ENCODE measurements around the gene A1BG. TPM values are rescaled to one million over a fixed set of nuclear protein-coding genes. Genes with fewer than 3 reads are reported as not detected.
A peak's percentile ranks its signal among the peaks of the same experiment; 100 is the strongest.
"Not testable (repeated sequence)": the region's sequence is repeated elsewhere in the genome, so short reads cannot be mapped to it uniquely, and the experiment has no call there.

A1BG gene
- total RNA-seq, 2 donors from 2014 or later = 3.6 to 4.7 TPM

GRCh38 chr19:58311345-58311865, 41.9 kb downstream of the A1BG start:
- no peaks in the 10 kb centered on the region for H3K9me3 ChIP-seq
- no peak overlapping the region for H3K4me3 ChIP-seq
- no peak for TF ChIP-seq CTCF (IDR thresholded peaks at IDR 0.05)
- no peaks in the 10 kb centered on the region for H3K27me3 ChIP-seq
- H3K4me1 ChIP-seq = no peaks in the 10 kb centered on the region
- no peak overlapping the region for H3K27ac ChIP-seq
- intact Hi-C loops (cut with DNase I) = no loop called here
- no peaks in the 10 kb centered on the region for H3K36me3 ChIP-seq
- no peak for DNase-seq
- no peak overlapping the region for H3K9ac ChIP-seq (ENCODE audit: low read depth in 2 of 2, low read length in 2 of 2)

- H3K4me3 ChIP-seq; intact Hi-C loops (cut with DNase I); H3K9ac ChIP-seq (ENCODE audit: low read depth in 2 of 2, low read length in 2 of 2); DNase-seq; H3K27ac ChIP-seq; H3K36me3 ChIP-seq; H3K4me1 ChIP-seq; H3K27me3 ChIP-seq; H3K9me3 ChIP-seq: not testable (repeated sequence)
These were observed 42.6 kb downstream of the A1BG start for GRCh38 chr19:58310685-58311084.

GRCh38 chr19:58307736-58308135, 45.6 kb downstream of the A1BG start:
- no peaks in the 10 kb centered on the region for H3K4me1 ChIP-seq
- H3K27me3 ChIP-seq = no peaks in the 10 kb centered on the region
- H3K36me3 ChIP-seq = no peaks in the 10 kb centered on the region
- no peak overlapping the region for H3K27ac ChIP-seq
- no peak overlapping the region for H3K4me3 ChIP-seq
- no peak for TF ChIP-seq CTCF (IDR thresholded peaks at IDR 0.05)
- H3K9ac ChIP-seq (ENCODE audit: low read depth in 2 of 2, low read length in 2 of 2) = no peak overlapping the region
- intact Hi-C loops (cut with DNase I) = no loop called here
- no peaks in the 10 kb centered on the region for H3K9me3 ChIP-seq
- no peak for DNase-seq

GRCh38 chr19:58305932-58306323, 47.4 kb downstream of the A1BG start:
- Histone ChIP-seq H3K9me3 (no peaks in the 10 kb centered on the region), H3K9ac (ENCODE audit: low read depth in 2 of 2, low read length in 2 of 2) (peak overlapping the region; percentile 93 to 97), H3K4me1 (no peaks in the 10 kb centered on the region), H3K27ac (peak overlapping the region; percentile 75), H3K27me3 (no peaks in the 10 kb centered on the region), H3K36me3 (no peaks in the 10 kb centered on the region), H3K4me3 (peak overlapping the region; percentile 98)
- intact Hi-C loops (cut with DNase I) = no loop called here
- no peak for TF ChIP-seq CTCF (IDR thresholded peaks at IDR 0.05)
- peak; percentile 21 for DNase-seq

- intact Hi-C loops (cut with DNase I) = no loop called here
- peak within 1 kb of the TSS; percentile 75 for H3K27ac ChIP-seq
- no peaks in the 10 kb centered on the region for H3K4me1 ChIP-seq
- TF ChIP-seq CTCF (IDR thresholded peaks at IDR 0.05) = no peak
- no peaks in the 10 kb centered on the region for H3K36me3 ChIP-seq
- H3K27me3 ChIP-seq = no peaks in the 10 kb centered on the region
- H3K9me3 ChIP-seq = no peaks in the 10 kb centered on the region
- peak within 1 kb of the TSS; percentile 93 to 97 for H3K9ac ChIP-seq (ENCODE audit: low read depth in 2 of 2, low read length in 2 of 2)
- peak; percentile 97 for DNase-seq
- peak within 1 kb of the TSS; percentile 98 for H3K4me3 ChIP-seq
These were observed 48.0 kb downstream of the A1BG start, which contains the start of gene ERVK3-1 for GRCh38 chr19:58305065-58305931. TSS of gene ERVK3-1 (plus strand) at chr19:58305377. CDS start at chr19:58312169, 6,792 bp downstream.

GRCh38 chr19:58304748-58305064, 48.6 kb downstream of the A1BG start:
- Histone ChIP-seq H3K27me3 (no peaks in the 10 kb centered on the region), H3K36me3 (no peaks in the 10 kb centered on the region), H3K27ac (peak overlapping the region; percentile 75), H3K4me3 (peak overlapping the region; percentile 98), H3K4me1 (no peaks in the 10 kb centered on the region), H3K9ac (ENCODE audit: low read depth in 2 of 2, low read length in 2 of 2) (peak overlapping the region in 1 of 2 donors; percentile 93), H3K9me3 (no peaks in the 10 kb centered on the region)
- DNase-seq = no peak
- no peak for TF ChIP-seq CTCF (IDR thresholded peaks at IDR 0.05)
- intact Hi-C loops (cut with DNase I) = no loop called here

All from colonic mucosa (tissue), 4 donors.